Activated CD8-positive, alpha-beta memory T cell treated with anti-CD3 and anti-CD28 coated beads for 48 hours (primary cell): ENCODE results near the gene ADRA2A.

ENCODE experiments used
- DNase-seq, 3 experiments: peaks; one replicate each; pipeline ENCODE4 v3.0.0-alpha.2; 2020; ENCODE audit warnings: low read depth in 2 of 3, low spot score in 2 of 3

ADRA2A gene

DNA sequence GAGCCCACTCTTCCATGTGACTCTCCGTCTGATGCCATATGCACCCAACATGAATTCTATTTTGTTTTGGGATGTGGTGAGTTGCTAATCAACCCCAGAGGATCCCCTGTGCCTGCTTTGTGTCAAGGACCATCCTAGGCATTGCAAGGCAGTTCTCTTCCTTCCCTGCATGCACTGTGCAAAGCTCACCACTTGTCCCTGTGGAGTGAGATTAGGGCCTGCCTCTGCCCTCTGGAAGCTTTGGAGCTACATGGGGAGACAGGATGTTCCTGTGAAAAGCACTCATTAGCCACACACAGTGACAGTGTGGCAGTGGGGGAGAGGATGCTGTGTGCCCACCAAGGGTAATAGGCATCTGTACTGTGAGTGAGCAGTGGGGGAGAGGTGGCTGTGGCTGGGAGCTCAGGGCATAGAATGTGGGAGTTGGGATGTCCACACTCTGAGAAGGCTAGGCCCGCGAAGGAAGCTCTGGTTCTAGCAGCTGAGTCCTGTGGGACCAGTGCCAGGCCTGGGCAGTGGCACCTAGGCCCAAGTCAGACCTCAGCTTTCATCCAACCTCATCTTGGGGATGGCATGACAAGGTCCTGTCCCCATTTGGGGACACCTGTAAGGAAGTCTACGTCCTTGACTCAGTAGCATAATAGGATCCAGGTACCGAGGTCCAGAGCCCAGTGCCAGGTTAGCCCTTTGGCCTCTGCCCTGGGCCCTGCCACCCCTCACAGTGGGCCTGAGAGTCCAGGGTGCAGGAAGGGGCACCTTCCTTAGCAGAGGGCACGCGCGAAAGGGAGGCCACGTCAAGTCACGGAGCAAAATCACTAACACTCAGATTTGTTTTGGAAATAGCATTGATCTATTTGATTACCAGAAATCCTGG lies 6.6 kb downstream of the ADRA2A start:
- no peak for DNase-seq

DNA sequence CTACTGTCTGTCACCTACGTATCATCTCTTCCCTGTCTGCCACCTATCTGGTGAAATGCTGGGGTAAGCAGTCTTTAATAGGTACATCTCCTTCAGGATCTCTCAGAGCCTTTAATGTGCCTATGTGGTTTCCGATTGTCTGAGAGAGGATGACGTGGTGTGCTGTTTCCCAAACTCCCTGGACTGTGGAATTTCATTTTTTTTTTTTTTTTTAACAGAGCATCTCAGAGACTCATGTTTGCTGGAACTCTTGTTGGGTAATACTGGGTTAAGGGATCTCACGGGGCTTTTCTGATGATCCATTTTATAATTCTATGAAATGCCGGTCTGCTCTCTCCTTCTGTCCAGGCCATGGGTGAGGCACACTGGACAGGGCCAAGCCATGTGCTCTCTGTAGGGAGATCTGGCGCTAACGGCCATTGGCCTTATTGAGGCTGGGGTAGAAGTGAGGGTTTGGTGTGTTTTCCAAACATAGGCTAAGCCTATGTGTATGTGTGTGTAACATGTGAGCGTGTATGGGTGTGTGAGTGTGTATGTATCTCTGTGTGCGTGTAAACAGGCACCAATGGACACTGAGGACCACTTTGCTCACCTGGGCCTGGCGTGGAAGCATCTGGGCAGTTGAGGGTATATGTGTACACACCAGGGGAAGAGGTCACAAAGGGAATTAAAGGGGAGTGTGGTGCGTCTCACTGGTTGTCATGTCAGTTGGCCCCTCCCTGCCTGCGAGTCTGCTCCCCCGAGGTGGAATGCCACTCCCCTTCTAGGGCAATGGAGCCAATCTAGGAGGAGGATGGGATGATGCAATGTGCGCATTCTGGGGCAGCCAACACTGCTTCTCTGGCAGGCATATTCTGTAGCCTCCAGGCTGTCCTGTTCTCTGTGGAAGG lies 7.8 kb downstream of the ADRA2A start:
- no peak for DNase-seq

DNA sequence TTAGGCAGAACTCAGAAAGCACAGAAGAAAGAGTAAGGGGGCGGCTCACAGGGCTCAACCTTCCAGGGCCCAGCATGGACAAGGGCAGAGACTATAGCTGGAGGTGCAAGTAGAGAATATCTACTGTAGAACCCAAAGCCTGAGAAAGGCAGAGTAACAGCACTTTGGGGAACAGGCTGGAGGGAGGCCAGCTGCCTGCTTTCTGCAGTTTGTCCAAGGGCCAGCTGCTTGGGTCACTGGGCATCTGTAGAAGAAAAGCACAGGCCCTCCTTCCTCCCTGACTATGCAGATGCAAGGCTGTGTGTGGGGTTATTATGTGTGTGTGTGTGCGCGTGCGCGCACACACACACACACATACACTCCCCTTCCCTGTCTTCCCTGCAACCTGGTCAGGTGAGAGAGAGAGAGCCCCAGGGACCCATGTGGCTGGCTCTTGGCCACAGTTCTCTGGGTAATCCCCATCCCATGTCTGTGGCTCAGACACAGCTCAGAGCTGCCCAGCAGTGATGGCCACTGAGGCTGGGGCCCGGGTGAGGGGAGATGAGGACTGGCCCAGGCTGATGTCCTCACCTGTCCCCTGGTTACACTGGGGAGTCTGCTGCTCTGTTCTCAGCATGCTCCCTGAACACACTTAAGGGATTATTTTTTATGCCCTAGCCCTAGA lies 9.0 kb downstream of the ADRA2A start:
- DNase-seq = no peak

DNA sequence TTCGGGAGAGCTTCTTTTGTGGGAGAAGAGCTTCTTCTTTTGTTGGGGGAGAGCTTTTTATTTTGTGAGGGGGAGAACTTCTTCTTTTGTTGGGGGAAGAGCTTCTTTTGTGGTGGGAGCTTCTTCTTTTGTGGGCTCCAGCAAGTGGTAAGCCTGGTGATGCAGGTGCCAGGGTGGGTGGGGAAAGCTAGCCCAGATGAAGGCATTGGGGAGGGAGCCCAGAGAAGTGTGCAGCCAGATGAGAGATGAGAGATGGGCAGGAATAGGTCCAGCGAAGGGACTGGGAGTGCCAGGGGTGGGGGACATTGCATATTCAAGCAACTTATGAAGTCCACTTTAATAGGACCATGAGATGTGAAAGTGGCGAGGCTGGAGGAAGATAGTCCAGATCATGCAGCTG lies 9.7 kb downstream of the ADRA2A start:
- no peak for DNase-seq

DNA sequence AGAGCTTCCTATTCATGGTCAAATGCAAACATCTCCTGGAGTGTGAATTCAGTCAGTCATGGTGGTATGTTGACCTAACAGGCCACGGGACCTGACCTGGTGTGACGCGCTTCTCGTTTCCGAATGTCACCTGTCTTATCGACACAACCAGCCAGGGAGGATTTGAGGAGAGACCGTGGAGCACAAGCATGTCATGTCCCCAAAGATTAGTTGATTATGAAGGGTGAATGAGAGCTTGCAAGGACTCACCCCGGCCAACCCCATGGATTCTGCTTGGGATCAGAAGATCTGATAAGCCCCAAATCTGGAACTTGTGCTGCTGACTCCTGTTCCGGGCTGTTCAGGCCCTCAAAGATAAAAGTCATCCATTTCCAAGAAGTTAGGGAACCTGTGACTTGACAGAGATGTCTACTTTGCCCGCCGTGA lies 10.5 kb downstream of the ADRA2A start:
- no peak for DNase-seq

DNA sequence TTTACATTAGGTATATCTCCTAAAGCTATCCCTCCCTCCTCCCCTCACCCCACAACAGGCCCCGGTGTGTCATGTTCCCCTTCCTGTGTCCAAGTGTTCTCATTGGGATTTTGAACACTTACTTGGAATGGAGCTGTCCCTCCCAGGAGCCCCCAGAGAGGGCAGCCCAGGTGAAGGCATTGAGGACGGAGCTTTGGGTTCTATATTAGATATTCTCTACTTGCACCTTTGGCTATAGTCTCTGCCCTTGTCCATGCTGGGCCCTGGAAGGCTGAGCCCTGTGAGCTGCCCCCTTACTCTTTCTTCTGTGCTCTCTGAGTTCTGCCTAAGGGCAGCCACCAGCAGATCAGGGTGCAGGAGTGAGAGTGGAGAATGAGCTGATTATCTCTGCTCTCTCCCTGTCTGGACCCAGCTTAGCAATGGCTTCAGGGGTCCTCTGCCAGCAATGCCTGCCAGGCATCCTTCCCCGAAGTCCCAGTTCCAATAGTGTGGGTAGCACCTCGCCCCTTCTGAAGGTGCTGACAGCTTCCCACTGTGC lies 11.2 kb downstream of the ADRA2A start:
- no peak for DNase-seq

DNA sequence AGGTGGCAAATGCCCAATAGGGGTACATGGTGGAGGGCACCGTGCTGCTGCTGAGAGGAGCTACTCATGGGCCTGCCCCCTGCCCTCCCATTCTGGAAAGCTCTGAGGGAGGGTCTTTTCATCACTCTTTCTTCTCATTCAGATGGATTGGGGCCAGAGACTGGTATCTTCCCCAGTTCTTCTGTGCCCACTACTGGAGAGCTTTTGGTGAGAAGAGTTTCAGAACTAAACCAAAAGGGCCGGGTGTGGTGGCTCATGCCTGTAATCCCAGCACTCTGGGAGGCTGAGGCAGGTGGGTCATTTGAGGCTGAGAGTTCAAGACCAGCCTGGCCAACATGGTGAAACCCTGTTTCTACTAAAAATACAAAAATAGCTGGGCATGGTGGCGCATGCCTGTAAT lies 12.5 kb downstream of the ADRA2A start:
- DNase-seq = no peak

DNA sequence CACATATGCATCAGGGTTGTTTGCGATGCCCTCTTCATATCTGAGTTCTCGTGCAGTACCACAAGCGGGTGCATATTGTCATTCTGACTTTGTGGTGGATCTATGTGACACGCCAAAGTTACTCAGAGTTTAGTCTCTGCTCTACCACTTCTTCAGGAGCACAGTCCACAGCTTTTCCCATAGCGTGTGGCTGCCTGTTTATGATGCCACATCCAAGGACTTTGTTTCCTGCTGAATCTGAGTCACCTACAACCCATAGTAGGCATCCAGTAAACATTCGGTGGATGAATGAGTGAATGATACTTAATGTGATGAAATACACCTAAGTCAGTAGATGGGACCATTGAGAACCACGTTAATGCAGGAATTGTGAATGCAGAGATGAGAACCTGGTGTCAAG lies 15.0 kb downstream of the ADRA2A start:
- no peak for DNase-seq

DNA sequence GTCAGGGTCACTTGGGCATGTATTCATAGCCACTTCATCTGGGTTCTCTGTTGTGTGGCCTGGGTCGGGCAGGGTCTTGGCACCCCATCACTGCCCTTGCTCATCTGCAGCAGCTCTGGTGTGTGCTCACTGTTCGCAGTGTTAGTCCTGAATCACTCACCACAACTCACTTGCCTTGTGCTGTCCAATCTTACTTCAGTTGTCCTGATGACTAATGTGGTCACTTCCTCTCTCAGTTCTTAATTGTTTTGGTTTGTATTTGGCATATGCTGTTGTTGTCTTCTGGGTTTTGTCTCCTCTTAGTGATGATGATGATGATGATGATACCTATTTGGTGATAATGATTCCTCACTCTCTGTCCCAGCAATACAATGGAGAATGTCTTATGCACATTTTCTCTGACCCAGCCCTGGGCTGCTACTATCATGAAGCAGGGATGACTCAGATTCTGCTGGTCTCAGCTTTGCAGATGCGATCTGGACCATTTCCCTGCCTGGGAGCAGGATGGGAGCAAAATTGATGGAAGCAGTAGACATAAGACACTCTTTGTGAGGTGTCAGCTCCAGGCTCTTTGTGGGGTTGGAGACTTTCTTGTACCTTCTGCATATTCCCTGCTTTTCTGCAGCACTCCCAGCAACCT lies 17.0 kb downstream of the ADRA2A start:
- no peak for DNase-seq

DNA sequence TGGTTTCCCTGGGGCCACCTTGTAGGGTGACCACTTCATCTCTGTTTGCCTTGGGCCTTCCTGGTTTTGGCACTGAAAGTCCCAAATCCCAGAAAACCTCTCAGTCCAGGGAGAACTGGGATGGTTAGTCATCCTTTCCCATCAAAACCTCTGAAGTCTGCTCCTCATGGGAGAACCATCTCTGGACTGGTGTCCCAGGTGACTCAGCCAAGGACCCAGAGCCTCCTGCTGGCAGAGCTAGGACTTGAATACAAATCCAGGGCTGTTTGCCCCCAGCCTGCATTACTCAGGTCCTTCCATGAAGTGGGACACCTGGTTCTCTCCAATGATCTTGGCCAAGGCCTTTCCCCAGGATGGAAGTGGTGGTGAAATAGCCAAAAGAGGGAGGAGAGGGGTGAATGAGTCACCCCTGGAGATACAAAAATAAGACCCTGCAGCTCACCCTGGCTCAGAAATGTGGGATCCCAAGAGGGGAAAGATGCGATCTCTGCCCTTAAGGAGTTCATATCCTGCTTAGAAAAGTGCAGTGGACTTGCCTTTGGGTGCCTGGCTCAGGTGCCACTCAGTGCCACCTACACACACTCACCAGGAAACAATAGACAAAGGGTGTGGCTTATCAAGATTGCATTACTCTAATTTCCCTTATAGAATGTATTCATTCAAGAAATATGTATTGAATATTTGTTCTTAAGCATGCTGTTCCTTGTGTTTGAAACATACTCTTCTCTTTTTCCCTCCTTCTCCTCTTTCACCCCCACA lies 22.0 kb downstream of the ADRA2A start:
- DNase-seq = no peak

DNA sequence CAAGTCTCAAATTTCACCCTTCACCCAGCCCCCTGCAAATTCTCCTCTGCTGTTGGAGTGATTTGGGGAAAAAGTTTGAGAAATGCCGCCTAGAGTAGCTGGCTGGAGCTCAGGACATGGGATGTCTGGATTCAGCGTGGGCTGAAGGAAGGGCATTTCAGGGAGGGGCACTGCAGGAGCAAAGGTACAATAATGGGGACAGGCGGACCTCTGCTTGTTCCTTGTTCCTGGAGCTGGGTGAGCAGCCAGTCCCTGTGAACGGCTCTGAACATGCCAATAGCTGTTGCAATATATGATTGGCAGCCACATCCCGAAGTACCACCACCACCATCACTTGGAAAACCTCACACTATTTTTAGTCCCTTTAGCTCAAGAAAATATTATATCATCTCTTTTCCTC lies 23.4 kb downstream of the ADRA2A start:
- DNase-seq = no peak

DNA sequence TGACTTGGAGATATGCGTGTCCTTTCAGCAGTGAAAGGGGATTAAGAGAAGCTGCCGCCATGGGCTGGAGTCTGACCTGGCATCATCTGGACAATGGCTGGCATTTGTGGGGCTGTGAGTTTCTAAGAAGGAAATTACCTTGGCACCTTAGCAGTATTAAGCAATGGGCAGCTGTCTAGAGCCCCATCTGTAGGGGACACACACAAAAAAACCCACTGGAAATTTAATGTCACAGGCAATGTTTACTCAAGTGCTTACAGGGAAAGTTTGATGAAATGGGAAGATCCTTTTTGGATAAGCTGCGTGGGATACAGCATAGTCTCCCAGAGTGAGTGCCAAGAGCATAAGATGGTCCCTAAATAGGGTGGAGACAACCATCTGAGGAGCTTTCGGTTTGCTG lies 25.0 kb downstream of the ADRA2A start:
- no peak for DNase-seq

DNA sequence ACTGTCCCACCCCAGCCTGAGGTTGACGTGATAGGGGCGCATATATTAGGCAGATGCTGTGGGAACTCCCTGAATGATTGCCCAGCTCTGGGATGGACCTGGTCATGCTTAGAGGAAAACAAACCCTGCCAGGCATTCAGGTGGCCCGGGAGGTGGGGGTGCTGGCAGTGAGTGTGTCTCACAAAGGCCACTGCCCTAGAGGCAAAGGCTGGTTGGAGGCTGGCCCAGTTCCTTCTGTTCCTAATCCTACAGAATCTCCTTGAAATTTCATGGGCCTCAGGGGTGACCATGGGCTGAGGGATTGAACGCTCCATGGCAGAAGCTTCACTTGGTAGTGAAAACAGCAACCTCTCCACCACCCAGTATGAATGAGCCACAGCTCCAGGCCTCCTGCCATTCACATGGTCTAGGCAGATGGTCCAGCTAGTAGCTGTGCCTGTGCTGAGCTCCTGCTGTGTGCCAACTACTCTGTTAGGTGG lies 25.6 kb downstream of the ADRA2A start:
- no peak for DNase-seq

DNA sequence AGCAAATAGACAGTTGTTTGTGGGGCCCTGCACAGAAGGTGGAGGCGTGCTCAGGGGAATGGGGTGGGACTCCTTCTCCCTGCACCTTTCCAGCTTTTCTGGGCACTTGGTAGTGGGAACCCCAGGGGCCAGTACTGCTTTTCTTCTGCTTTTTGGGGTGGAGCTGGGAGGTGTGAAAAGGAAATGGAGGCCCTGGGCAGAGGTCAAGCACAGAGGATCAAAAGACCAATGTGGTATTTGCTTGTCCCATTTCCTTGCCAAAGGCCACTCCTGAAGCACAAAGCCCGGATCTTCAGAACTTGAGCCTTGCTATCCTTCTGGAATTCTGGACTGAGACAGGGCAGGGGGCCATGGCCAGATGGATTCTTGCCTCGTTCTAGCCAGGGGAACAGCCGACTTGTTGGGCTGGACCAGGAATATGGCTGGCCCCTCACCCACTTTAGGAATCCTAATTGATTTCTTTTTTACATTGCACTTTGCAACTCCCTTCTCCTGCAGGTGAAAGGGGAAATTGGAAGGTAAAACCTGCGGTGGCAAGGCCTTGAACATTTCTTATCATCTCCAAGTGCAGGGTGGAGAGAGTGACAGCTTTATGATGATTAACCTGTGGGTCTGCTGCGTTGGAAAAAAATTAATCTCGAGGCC lies 26.5 kb downstream of the ADRA2A start:
- no peak for DNase-seq

DNA sequence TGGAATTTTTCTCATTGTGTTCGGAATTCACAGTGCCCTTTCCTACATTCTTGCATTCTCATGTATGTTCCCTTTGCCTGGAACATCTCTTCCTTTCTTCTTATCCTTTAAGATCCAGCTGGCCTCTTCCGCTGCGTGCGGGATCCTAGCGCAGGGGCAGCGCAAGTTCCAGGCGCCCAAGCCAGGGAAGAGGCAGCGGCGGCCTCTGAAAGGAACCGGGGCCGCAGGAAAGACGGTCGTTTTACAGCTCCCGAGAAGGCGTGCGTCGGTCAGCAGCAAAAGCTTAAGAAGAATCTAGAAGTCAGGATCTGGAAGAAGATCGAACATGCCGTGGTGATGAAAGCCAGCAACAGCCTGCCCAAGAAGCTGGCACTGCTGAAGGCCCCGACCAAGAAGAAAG lies 28.0 kb downstream of the ADRA2A start:
- no peak for DNase-seq

DNA sequence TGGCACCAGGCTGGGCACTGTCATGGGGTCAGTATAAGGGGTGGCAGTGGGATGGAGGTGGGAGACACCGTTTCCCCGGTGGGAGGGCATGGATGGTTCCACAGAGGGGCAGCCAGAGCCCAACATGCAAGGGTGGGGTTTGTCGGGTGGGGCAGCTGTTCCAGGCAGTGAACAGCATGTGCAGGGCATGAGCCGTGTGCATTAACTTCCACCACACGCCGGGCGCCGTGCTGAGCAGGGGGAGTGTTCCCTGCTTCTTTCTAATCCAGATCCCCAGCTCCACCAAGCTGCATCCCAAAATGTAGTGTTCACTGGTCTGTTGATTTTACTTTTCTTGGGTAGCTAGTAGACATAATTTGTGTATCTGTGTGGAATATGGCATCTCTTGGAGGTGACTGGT lies 29.3 kb downstream of the ADRA2A start:
- no peak for DNase-seq

DNA sequence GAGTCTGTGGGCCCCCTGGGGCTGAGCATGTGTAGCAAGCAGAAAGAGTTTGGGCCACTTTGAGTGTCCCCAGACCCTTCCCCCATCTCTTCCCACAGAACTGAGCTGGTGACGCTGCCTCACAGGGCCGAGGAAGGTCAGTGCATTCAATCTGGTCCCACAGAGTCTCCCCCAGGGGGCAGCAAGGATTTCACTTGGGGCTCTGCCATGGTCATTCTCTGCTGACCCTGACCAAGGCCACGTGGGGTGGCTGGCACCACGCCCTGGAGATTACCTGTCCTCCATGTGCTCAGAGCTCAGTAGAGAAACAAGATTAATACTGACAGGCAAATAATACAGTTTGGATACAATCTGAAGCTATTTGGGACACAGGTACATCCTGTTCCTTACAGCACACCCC lies 30.2 kb downstream of the ADRA2A start:
- DNase-seq = no peak

DNA sequence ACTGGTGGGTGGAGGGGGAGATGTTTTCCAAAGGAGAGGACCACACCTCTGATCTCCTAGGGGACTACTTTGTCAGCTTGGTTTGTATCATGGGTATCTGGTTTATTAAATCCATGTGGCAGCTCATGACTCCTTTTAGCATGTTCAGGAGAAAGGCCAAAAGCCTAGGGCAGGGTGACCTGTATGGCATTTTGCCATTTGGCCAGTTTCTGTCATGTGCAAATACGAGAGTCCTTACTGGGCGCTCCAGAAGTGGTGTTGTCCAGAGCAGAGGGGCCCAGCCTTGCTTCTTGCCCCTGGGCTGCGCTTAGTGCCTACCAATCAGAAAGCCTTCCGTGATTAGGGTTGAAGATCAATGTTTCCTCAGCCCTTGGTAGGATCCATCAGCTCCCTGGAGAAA lies 31.0 kb downstream of the ADRA2A start:
- DNase-seq = no peak

DNA sequence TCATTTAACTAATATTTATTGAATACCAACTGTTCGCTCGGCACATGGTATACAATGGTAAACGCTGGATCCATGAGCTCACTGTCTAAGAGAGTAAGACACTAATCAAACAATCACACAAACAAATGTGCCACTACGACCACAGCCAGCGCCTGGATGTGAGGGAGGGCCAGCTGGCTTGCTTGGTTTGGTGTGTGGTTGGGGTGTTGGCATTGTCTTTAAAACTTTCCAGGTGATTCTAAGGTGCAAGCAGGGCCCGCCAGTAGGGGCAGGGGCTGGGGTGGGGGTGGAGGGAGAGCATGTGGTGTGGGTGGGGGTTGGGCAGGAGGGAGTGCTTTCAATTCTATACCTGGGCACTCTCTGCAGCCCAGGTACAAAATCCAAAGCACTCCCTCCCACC lies 31.6 kb downstream of the ADRA2A start:
- DNase-seq = no peak
